Endothelial cell (in vitro differentiated cells): ENCODE measurements around the gene DNER. TPM values are rescaled to one million over a fixed set of nuclear protein-coding genes. Genes with fewer than 3 reads are reported as not detected.
"Not testable (repeated sequence)": the region's sequence is repeated elsewhere in the genome, so short reads cannot be mapped to it uniquely, and the experiment has no call there.

Experiments
- DNase-seq: peaks from one replicate; pipeline ENCODE4 v3.0.0; 2021; ENCODE audit warnings: low spot score
- H3K27ac Mint-ChIP-seq: one replicate; pipeline ENCODE4 v1.8.0; 2021; ENCODE audit warnings: mixed read lengths, inconsistent platforms; ENCODE audit not compliant: unreplicated experiment
- H3K27me3 Mint-ChIP-seq: one replicate; pipeline ENCODE4 v1.8.0; 2021; ENCODE audit warnings: mild to moderate bottlenecking, moderate library complexity, mixed read lengths, inconsistent platforms; ENCODE audit not compliant: unreplicated experiment
- H3K36me3 Mint-ChIP-seq: one replicate; pipeline ENCODE4 v1.8.0; 2021; ENCODE audit warnings: mild to moderate bottlenecking, low read depth, mixed read lengths, inconsistent platforms; ENCODE audit not compliant: unreplicated experiment
- H3K4me1 Mint-ChIP-seq: one replicate; pipeline ENCODE4 v1.8.0; 2021; ENCODE audit warnings: mild to moderate bottlenecking, mixed read lengths, inconsistent platforms; ENCODE audit not compliant: unreplicated experiment
- H3K4me3 Mint-ChIP-seq: one replicate; pipeline ENCODE4 v1.8.0; 2021; ENCODE audit warnings: mild to moderate bottlenecking, mixed read lengths, inconsistent platforms; ENCODE audit not compliant: unreplicated experiment
- H3K9me3 Mint-ChIP-seq: one replicate; pipeline ENCODE4 v1.8.0; 2021; ENCODE audit warnings: mixed read lengths, inconsistent platforms; ENCODE audit not compliant: unreplicated experiment
- CTCF ChIP-seq: fragments of 200-600 bp; sonication (generic); IDR thresholded peaks from one replicate; pipeline ENCODE4 v1.5.0; 2021; ENCODE audit warnings: antibody characterized with exemption; ENCODE audit not compliant: unreplicated experiment
- total RNA-seq: library from RNA; stranded (reverse); fragmentation: NEBNext Ultra II Directional; extraction: Animal tissue kit (Norgen Biotek cat#: 25700); gene quantifications from one replicate; pipeline ENCODE4 v1.2.1, GENCODE V29; 2021; ENCODE audit not compliant: unreplicated experiment

The DNER gene
- total RNA-seq, 1 donor from 2014 or later = 0.15 TPM

- H3K36me3 Mint-ChIP-seq = no peaks in the 10 kb centered on the region
- H3K27me3 Mint-ChIP-seq = peaks cover 11% of the 10 kb centered on the region
- no peak for DNase-seq
- no peak for TF ChIP-seq CTCF
- no peaks in the 10 kb centered on the region for H3K9me3 Mint-ChIP-seq
- H3K27ac Mint-ChIP-seq = no peak overlapping the region
- peaks cover 2% of the 10 kb centered on the region for H3K4me1 Mint-ChIP-seq
- H3K4me3 Mint-ChIP-seq = no peak overlapping the region
These were observed 6.0 kb downstream of the DNER start for GRCh38 chr2:229708335-229708734.

GRCh38 chr2:229703909-229704630, 10.3 kb downstream of the DNER start:
- H3K4me1 Mint-ChIP-seq = no peaks in the 10 kb centered on the region

GRCh38 chr2:229701716-229702115, 12.6 kb downstream of the DNER start:
- no peaks in the 10 kb centered on the region for H3K36me3 Mint-ChIP-seq
- H3K27ac Mint-ChIP-seq = no peak overlapping the region
- TF ChIP-seq CTCF = no peak
- no peak overlapping the region for H3K4me3 Mint-ChIP-seq
- no peaks in the 10 kb centered on the region for H3K9me3 Mint-ChIP-seq
- peaks cover 1% of the 10 kb centered on the region for H3K27me3 Mint-ChIP-seq
- H3K4me1 Mint-ChIP-seq = no peaks in the 10 kb centered on the region
- DNase-seq = no peak

More at GRCh38 chr2:229703909-229704630, 10.3 kb downstream of the DNER start:
- TF ChIP-seq CTCF = no peak
- DNase-seq = no peak
- Mint-ChIP-seq H3K36me3 (no peaks in the 10 kb centered on the region), H3K4me3 (no peak overlapping the region), H3K27ac (no peak overlapping the region), H3K9me3 (no peaks in the 10 kb centered on the region), H3K27me3 (peaks cover 1% of the 10 kb centered on the region)

- no peak for TF ChIP-seq CTCF
- Mint-ChIP-seq H3K4me3 (no peak overlapping the region), H3K27ac (no peak overlapping the region), H3K36me3 (no peaks in the 10 kb centered on the region), H3K4me1 (no peaks in the 10 kb centered on the region), H3K27me3 (peaks cover 4% of the 10 kb centered on the region), H3K9me3 (no peaks in the 10 kb centered on the region)
- no peak for DNase-seq
These were observed 13.3 kb downstream of the DNER start for GRCh38 chr2:229701062-229701461.

GRCh38 chr2:229695961-229696360, 18.4 kb downstream of the DNER start:
- H3K27ac Mint-ChIP-seq = no peak overlapping the region

GRCh38 chr2:229693845-229694244, 20.5 kb downstream of the DNER start:
- H3K4me1 Mint-ChIP-seq, DNase-seq, H3K4me3 Mint-ChIP-seq, H3K27me3 Mint-ChIP-seq, H3K9me3 Mint-ChIP-seq, H3K27ac Mint-ChIP-seq, H3K36me3 Mint-ChIP-seq: not testable (repeated sequence)

More at GRCh38 chr2:229695961-229696360, 18.4 kb downstream of the DNER start:
- no peaks in the 10 kb centered on the region for H3K36me3 Mint-ChIP-seq
- TF ChIP-seq CTCF = no peak
- no peaks in the 10 kb centered on the region for H3K9me3 Mint-ChIP-seq
- no peak overlapping the region for H3K4me3 Mint-ChIP-seq
- H3K4me1 Mint-ChIP-seq = no peaks in the 10 kb centered on the region
- DNase-seq = no peak
- peaks cover 2% of the 10 kb centered on the region for H3K27me3 Mint-ChIP-seq
